ENCODE data around the gene PALS1. TPM values are rescaled to one million over a fixed set of nuclear protein-coding genes. Genes with fewer than 3 reads are reported as not detected.

PALS1 gene
- 10 to 100 TPM in 3 of 4 donors, 1 to 10 TPM in 1; 9.0 to 23.4 (median 16.6) TPM for total RNA-seq

DNA sequence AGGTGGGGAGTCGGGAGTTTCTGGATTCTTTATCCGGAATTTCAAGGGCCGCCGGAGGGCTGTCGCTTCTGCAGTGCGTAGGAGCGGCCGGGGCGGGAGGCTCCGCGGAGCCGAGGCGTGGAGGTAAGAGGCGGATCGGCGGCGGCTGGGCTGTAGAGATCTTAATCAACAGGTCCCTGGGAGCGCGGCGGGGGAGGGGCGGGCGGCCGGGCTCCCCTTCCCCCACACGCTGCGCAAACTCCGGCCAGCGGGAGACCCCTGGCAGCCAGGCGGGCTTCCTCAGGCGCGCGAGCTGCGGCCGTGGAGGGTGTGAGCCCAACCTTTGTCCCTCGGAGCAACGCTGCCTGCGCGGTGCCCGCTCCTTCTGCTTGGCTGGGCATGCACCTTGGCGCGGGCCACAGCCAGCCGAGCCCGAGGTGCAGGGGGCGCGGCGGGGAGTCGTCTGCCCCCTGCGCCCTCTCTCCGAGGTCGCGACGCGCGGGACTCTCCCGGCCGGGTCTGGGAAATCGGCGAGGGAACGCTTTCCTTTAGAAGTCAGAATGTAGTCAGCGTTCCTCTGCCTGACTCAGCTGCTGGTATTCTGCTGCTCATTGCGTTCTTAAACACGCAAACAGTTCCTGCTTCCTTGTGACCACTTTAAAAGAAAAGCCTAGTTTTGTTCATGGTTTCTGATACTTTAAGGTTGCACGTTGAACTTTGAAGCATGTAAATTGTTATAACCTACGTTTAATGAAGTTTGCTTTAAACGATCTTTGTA lies at the start of gene PALS1:
Gene PALS1, plus strand, starts transcription at position 25 of the 757 bp plus-strand sequence. CDS start 37,736 bp downstream, outside the sequence.
- TF ChIP-seq EP300 (IDR thresholded peaks at IDR 0.05), result peak; percentile 41
- TF ChIP-seq POLR2AphosphoS5 (IDR thresholded peaks at IDR 0.05), result no peak
- peak in 1 of 2 donors; percentile 15 for TF ChIP-seq POLR2A (IDR thresholded peaks at IDR 0.05)
- TF ChIP-seq, protein P1, sequence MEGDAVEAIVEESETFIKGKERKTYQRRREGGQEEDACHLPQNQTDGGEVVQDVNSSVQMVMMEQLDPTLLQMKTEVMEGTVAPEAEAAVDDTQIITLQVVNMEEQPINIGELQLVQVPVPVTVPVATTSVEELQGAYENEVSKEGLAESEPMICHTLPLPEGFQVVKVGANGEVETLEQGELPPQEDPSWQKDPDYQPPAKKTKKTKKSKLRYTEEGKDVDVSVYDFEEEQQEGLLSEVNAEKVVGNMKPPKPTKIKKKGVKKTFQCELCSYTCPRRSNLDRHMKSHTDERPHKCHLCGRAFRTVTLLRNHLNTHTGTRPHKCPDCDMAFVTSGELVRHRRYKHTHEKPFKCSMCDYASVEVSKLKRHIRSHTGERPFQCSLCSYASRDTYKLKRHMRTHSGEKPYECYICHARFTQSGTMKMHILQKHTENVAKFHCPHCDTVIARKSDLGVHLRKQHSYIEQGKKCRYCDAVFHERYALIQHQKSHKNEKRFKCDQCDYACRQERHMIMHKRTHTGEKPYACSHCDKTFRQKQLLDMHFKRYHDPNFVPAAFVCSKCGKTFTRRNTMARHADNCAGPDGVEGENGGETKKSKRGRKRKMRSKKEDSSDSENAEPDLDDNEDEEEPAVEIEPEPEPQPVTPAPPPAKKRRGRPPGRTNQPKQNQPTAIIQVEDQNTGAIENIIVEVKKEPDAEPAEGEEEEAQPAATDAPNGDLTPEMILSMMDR (IDR thresholded peaks at IDR 0.05), result no peak
- no peaks in the 10 kb centered on the region for H3K9me3 ChIP-seq
- H3K4me3 ChIP-seq, result peak within 1 kb of the TSS; percentile 95
- peaks cover 16% of the 10 kb centered on the region for H3K4me1 ChIP-seq
- H3K27me3 ChIP-seq, result no peaks in the 10 kb centered on the region
- 0% methylated on average over 49 of the region's 64 CpGs for WGBS
- DNase-seq (ENCODE audit: low spot score in 2 of 2), result no peak
- no peaks in the 10 kb centered on the region for H3K36me3 ChIP-seq
- H3K27ac ChIP-seq, result peak within 1 kb of the TSS; percentile 98

DNA sequence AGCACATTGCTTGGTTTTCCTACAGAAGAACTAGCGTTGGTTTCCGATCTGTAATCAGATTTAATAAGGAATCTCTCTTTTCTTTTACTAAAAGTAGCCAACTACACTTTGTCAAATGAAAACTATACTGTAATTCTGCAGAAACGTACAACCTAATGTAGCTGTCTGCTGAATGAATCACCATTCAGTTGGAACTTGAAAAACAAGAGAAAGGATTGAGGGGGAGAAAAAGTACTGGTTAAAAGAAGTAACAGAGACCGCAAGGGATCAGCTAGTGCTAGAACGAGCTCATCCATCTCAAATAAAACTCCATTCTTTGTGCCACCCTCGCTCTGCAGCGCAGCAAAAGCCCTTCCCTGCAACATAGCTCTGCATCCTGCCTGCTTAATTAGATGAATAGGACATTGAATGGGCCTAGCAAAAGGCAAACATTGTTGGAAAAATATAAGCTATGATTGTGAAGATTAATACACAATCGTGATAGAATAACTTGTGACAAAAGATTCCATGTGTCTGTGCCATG lies 49.4 kb upstream of the PALS1 start:
- TF ChIP-seq EP300 (IDR thresholded peaks at IDR 0.05), result no peak
- no peak for TF ChIP-seq POLR2A (IDR thresholded peaks at IDR 0.05)
- TF ChIP-seq, protein P1 (IDR thresholded peaks at IDR 0.05), result no peak
- no peak for TF ChIP-seq POLR2AphosphoS5 (IDR thresholded peaks at IDR 0.05)
- no peaks in the 10 kb centered on the region for H3K9me3 ChIP-seq
- H3K4me1 ChIP-seq, result peaks cover 3% of the 10 kb centered on the region
- H3K27ac ChIP-seq, result no peak overlapping the region
- no peak for DNase-seq (ENCODE audit: low spot score in 2 of 2)
- H3K27me3 ChIP-seq, result no peaks in the 10 kb centered on the region
- H3K4me3 ChIP-seq, result no peak overlapping the region
- 81% methylated on average over 8 of the region's 8 CpGs for WGBS
- H3K36me3 ChIP-seq, result no peaks in the 10 kb centered on the region

DNA sequence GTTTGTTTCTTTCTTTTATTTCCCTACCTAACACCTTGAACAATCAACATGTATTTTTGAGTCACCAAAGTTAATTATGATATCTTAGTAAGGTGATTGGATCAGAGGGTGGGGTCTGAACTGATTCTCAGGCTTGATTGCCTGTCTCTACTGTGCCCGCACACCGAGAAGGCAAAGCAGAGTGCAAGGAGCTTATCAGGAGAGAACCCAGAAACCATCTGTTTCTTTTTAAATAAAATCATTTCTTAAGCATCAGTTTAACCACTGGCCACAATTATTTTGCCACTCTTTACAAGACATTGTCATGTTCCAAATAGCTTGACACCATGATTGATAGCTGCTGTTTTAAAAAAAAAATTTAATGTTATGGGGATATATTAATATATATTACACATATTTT lies 48.9 kb upstream of the PALS1 start:
- no peak overlapping the region for H3K27ac ChIP-seq
- no peaks in the 10 kb centered on the region for H3K27me3 ChIP-seq
- DNase-seq (ENCODE audit: low spot score in 2 of 2), result no peak
- H3K4me3 ChIP-seq, result no peak overlapping the region
- H3K4me1 ChIP-seq, result no peaks in the 10 kb centered on the region
- TF ChIP-seq POLR2AphosphoS5 (IDR thresholded peaks at IDR 0.05), result no peak
- no peak for TF ChIP-seq EP300 (IDR thresholded peaks at IDR 0.05)
- no peak for TF ChIP-seq POLR2A (IDR thresholded peaks at IDR 0.05)
- TF ChIP-seq, protein P1 (IDR thresholded peaks at IDR 0.05), result no peak
- no peaks in the 10 kb centered on the region for H3K36me3 ChIP-seq
- no peaks in the 10 kb centered on the region for H3K9me3 ChIP-seq
- WGBS, result 73% methylated on average over 2 of the region's 2 CpGs

DNA sequence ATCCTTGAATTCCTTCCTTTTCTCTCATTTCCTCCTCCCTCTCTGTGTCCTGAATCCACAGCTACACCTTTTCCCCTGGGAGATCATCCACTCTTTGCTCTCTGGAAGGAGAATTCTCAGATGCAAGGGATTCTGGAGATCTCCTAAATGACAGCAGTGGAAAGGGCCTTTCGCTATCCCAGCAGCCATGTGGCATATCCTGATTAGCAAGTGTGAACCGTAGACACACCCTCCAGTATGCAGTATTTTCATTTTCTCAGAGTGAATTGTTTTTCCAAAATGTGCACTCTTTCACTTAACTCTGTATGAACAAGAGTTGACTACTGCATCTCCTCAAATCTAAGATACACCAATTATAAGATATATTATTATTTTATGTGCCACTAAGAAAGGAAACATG lies 46.0 kb upstream of the PALS1 start:
- Histone ChIP-seq H3K27ac (no peak overlapping the region), H3K27me3 (no peaks in the 10 kb centered on the region), H3K9me3 (no peaks in the 10 kb centered on the region), H3K36me3 (no peaks in the 10 kb centered on the region), H3K4me1 (no peaks in the 10 kb centered on the region), H3K4me3 (no peak overlapping the region)
- TF ChIP-seq EP300 (IDR thresholded peaks at IDR 0.05), result no peak
- no peak for DNase-seq (ENCODE audit: low spot score in 2 of 2)
- 35% methylated on average over 2 of the region's 2 CpGs for WGBS

DNA sequence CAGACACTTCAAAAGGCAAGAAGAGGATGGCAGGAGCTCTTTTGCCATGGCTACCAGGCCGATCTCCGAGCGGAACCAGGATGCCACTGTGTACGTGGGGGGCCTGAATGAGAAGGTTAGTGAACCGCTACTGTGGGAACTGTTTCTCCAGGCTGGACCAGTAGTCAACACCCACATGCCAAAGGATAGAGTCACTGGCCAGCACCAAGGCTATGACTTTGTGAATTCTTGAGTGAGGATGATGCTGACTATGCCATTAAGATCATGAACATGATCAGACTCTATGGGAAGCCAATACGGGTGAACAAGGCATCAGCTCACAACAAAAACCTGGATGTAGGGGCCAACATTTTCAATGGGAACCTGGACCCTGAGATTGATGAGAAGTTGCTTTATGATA lies 42.2 kb upstream of the PALS1 start:
- Histone ChIP-seq H3K27ac (no peak overlapping the region), H3K36me3 (no peaks in the 10 kb centered on the region), H3K9me3 (no peaks in the 10 kb centered on the region), H3K27me3 (no peaks in the 10 kb centered on the region), H3K4me3 (no peak overlapping the region), H3K4me1 (no peaks in the 10 kb centered on the region)
- DNase-seq (ENCODE audit: low spot score in 2 of 2), result no peak
- 96% methylated on average over 6 of the region's 6 CpGs for WGBS
- TF ChIP-seq POLR2A (IDR thresholded peaks at IDR 0.05), result no peak
- TF ChIP-seq, protein P1 (IDR thresholded peaks at IDR 0.05), result no peak
- no peak for TF ChIP-seq POLR2AphosphoS5 (IDR thresholded peaks at IDR 0.05)
- no peak for TF ChIP-seq EP300 (IDR thresholded peaks at IDR 0.05)

Data from suprapubic skin (tissue), 4 donors.